TTC549 (cell line): ENCODE results near the gene PCNX2.

Experiments
- FAIRE-seq: peaks from 2 replicates; lab custom pipeline; 2012; peaks lifted over from hg19 to GRCh38; lab: Jason Lieb, UNC

PCNX2 gene

GRCh38 chr1:233055879-233056641 lies 239.5 kb downstream of the PCNX2 start:
- FAIRE-seq = no peak

- FAIRE-seq = no peak
Measured at GRCh38 chr1:233045588-233045987, 249.9 kb downstream of the PCNX2 start.

GRCh38 chr1:233042834-233043233 lies 252.7 kb downstream of the PCNX2 start:
- FAIRE-seq = no peak

GRCh38 chr1:233040494-233040893 lies 255.0 kb downstream of the PCNX2 start:
- no peak for FAIRE-seq

GRCh38 chr1:233038581-233038980 lies 256.9 kb downstream of the PCNX2 start:
- FAIRE-seq = no peak

GRCh38 chr1:233037843-233038242 lies 257.7 kb downstream of the PCNX2 start:
- no peak for FAIRE-seq

GRCh38 chr1:233034836-233035235 lies 260.7 kb downstream of the PCNX2 start:
- no peak for FAIRE-seq

GRCh38 chr1:233033361-233033760 lies 262.2 kb downstream of the PCNX2 start:
- no peak for FAIRE-seq

- no peak for FAIRE-seq
Measured at GRCh38 chr1:233032916-233033315, 262.6 kb downstream of the PCNX2 start.

- no peak for FAIRE-seq
Measured at GRCh38 chr1:233031521-233031920, 264.0 kb downstream of the PCNX2 start.

GRCh38 chr1:233027046-233027445 lies 268.5 kb downstream of the PCNX2 start:
- no peak for FAIRE-seq

GRCh38 chr1:233025567-233025966 lies 270.0 kb downstream of the PCNX2 start:
- peak; percentile 19 for FAIRE-seq

- peak; percentile 3 for FAIRE-seq
Measured at GRCh38 chr1:233025157-233025556, 270.4 kb downstream of the PCNX2 start.

- FAIRE-seq = no peak
Measured at GRCh38 chr1:233024199-233024598, 271.3 kb downstream of the PCNX2 start.

- no peak for FAIRE-seq
Measured at GRCh38 chr1:233022246-233022645, 273.3 kb downstream of the PCNX2 start.

GRCh38 chr1:233020426-233020825 lies 275.1 kb downstream of the PCNX2 start:
- FAIRE-seq = no peak

GRCh38 chr1:233019778-233020325 lies 275.7 kb downstream of the PCNX2 start:
- FAIRE-seq = no peak

GRCh38 chr1:233019083-233019482 lies 276.4 kb downstream of the PCNX2 start:
- FAIRE-seq = no peak

GRCh38 chr1:233016798-233017197 lies 278.7 kb downstream of the PCNX2 start:
- FAIRE-seq = no peak

GRCh38 chr1:233015965-233016364 lies 279.6 kb downstream of the PCNX2 start:
- FAIRE-seq = no peak

- no peak for FAIRE-seq
Measured at GRCh38 chr1:233012021-233012420, 283.5 kb downstream of the PCNX2 start.

- FAIRE-seq = no peak
Measured at GRCh38 chr1:233010146-233010545, 285.4 kb downstream of the PCNX2 start.

- FAIRE-seq = no peak
Measured at GRCh38 chr1:233006541-233006973, 289.0 kb downstream of the PCNX2 start.

GRCh38 chr1:233006108-233006507 lies 289.4 kb downstream of the PCNX2 start:
- FAIRE-seq = no peak
